Cerebellar nuclear complex (tissue), 1 donor: Measurements from ENCODE around the gene PPP1R11.
"Not testable (repeated sequence)": the region's sequence is repeated elsewhere in the genome, so short reads cannot be mapped to it uniquely, and the experiment has no call there.

Experiments used
- DNase-seq, 2 experiments: peaks; one replicate each; lab custom pipeline; 2025; lab: John Stamatoyannopoulos, UW

Gene PPP1R11, protein sequence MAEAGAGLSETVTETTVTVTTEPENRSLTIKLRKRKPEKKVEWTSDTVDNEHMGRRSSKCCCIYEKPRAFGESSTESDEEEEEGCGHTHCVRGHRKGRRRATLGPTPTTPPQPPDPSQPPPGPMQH

DNA sequence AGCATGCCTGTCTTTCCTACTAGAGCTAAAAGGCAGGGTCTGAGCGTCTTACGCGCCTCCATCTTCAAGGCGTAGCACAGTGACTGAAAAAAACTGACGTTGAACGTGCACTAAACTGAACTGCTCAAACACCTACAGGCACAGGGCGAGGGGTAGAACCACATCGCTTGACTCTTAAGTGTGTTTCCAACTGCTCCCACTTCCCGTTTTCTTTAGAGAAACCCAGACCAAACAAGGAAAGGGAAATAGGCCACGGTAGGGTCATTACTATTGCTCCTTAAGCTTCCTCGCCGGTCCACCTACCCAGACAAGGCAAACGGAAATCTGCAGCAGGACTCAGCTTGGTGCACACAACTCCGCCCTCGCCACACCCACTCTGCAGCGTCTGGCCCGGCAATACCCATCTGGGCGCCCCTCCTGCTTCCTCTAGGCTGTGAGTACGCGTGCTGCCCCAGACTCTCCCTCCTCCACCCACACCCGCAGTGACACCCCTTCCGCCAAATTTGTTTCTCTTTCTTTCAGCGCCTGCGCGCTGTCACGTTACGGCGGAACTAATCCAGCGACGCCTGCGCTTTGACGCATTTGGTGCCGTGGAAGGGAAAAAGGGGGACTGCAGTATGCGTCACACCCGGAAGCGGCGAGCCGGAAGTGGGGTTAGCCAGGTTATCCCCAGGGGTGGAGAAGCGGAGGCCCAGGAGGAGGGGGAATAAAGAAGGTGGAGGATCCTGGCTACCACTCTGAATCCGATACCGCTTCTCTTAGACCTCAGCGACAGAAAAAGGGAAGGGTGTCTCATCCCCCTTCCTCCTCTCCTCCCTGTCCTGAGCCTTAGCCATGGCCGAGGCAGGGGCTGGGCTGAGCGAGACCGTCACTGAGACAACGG, at the start of gene PPP1R11:
TSS of gene PPP1R11 (plus strand) at position 622 of the 883 bp plus-strand sequence. CDS start at position 835, 213 bp downstream.
- DNase-seq, result peak; percentile 86 to 98

DNA sequence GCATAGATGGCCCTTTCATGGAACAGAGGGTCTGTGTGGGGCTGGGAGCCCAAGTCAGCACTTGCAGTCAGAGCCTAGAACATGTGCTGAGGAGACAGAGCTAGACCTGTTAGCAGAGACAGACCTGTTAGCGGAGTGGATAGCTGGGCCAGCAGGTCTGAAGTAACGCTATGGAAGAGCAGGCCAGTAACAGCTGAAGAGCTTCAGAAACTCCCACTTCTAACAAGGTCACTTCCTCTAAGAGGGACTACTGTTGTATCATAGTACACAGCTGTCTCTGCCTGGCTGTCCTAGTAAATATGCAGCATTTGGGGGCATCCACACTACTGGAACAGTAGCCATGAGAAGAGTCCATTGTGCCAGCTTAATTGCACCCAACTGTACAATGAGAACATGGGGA, 47.2 kb upstream of the PPP1R11 start:
- DNase-seq, result no peak

DNA sequence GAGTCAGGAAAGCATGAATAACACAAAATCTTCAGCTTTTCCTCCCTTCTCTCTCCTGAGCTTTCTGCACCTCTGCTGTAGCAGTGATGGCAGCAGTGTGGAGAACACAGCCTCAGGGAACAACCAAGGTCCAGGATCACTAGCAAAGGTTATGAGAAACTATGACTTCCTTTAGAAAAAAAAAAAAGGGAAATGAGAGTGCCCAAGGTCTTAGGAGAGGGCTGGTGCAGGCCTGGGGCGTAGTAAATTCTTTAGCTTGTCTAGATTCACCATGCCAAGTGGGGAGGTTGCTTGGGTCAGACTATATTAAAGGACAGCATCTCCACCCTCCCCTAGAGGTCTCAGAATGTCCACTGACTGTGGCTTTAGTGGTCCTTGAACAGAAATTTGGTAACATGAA, 46.4 kb upstream of the PPP1R11 start:
- no peak for DNase-seq

DNA sequence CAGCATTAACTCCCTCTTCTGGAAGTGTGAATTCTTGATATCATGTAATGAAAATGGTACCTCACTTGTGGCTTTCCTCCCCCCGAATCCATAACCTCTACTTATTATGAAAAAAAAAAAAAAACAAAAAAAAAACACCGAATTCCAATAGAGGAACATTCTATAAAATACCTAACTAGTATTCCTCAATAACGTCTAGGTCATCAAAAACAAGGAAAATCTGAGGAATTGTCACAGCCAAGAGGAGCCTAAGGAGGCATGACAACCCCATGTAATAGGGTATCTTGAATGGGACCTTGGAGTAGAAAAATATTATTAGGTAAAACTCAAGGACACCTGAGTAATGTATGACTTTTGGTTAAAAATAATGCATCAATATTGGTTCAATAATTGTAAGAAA, 44.8 kb upstream of the PPP1R11 start:
- DNase-seq, result no peak

DNA sequence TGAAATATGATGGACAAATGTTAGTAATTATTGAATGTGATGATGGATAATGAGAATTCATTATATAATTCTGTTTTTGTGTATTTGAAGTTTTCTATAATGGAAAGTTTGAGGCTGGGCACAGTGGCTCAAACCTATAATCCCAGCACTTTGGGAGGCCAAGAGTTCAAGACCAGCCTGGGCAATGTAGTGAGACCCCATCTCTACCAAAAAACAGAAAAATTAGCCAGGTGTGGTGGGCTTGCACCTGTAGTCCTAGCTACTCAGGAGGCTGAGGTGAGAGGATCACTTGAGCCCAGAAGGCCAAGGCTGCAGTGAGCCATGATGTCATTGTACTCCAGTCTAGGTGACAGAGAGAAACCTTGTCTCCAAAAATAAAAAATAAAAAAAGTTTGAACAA, 44.3 kb upstream of the PPP1R11 start:
- DNase-seq, result not testable (repeated sequence)

DNA sequence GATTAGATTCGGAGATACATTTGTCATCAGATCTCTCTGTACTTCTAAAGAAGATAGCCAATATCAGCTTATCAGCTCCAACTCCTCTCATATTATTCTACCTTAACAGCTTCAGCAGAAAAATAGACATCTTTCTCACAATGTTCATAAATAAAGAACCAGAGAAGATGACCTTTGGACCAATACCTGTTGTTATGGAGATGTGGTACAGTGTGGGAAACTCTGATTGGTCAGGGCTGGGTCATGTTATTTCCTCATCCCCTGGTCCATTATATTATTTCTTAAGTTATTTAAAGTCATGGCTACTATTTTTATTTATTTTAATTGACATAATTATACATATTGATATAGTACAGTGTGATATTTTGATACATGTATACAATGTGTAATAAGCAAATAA, 41.8 kb upstream of the PPP1R11 start:
- DNase-seq, result no peak

DNA sequence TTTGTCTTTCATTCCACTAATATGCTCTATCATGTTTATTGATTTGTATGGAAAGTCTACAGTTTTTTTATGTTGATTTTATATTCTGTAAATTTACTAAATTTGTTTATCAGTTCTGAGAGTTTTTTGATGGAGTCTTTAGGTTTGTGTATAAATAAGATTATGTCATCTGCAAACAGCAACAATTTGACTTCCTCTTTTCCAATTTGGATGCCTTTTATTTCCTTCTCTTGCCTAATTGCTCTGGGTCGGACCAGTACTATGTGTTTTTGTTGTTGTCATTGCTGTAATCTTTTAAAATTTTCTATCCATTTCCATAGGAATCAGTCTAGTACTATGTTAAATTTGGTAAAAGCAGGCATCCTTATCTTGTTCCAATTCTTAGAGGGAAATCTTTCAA, 37.4 kb upstream of the PPP1R11 start:
- no peak for DNase-seq

DNA sequence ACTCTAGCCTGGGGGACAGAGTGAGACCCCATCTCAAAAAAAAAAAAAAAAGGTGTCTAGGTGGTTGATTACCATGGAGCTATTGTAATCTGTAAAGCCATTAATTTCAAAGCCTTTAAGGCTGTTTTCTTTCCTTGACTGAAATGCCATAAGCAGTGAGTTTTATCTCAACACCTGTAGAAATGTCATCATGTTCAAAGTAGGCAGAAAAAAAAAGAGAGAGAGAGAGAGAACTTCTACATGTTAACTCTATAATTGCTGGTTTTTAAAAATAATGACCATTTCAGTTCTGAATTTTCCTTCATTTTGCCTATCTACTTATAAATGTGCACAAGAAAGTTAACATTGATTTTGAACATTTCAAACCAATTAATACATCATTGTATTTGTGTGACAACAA, 35.6 kb upstream of the PPP1R11 start:
- DNase-seq, result no peak

DNA sequence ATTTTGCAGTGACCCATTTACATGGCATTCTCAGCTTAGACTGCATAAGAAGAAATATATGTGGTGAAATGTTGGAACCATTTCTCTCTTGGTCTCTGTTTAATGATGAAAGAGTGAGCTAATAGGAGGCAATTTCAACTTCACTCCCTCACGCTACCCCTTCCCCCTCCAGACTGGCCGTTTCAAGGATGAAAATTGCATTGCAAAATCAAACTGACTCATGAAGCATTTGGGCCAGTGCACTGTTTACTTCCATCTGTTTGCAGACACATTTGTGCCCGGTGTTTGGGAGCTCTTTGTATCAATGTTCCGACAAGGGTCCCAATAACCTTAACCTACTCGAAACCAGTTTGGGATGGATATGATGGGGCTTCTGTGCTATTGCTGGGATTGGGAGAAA, 33.6 kb upstream of the PPP1R11 start:
- not testable (repeated sequence) for DNase-seq

DNA sequence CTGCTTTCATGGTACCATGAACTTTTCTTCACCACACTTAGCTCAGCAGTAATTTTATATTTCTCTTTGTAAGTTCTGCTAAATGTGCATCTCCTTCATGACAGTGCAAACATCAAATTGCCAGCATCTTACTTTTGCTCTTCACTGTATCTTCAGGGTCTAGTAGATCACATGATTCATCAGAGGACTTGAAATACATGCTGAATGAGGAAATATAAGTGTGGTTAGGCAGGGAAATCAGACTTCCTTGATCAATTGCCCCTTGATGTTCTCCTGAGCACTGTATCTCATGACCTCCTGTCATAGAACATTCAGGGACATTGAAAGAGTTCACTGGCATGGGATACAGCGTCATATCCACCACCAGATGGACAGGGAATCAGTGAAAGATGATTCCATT, 31.2 kb upstream of the PPP1R11 start:
- no peak for DNase-seq

DNA sequence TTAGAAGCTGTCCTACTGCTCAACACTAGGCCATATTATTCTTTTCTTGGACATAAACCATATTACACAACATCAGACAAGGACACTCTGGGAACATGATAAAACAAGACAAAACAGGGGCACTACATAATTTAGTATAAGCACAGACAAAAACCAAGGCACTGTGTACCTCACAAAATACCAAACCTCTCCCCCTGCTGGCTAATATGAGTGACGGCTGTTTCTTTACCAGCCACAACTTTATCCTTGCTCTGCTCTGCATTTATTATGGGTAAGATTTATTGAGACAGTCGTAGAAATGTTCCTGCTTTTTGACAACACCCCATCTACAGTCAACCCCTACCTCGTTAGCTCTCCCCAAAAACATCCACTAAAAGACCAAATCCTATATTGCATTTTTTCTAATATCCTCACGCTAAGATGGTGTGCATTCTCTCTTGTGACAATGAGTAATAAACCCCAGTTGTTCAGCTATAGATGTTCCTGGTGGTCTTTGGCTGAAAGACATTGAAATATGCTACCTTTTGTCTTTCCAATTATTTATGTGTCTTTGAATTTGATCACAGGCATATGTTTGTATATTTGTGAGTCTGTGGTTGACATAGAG, 29.7 kb upstream of the PPP1R11 start:
- no peak for DNase-seq

DNA sequence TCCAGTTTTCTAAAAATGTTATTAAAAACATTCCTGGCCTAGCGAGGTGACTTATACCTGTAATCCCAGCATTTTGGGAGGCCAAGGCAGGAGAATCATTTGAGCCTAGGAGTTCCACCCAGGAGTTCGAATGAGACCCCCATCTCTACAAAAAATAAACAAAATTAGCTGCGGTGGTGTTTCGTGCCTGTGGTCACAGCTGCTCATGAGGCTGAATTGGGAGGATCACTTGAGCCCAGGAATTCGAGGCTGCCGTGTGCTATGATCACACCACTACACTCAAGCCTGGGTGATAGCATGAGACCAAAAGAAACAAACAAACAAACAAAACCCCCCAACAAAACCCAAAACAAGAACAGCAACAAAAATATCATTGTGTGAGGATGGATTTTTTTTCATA, 25.8 kb upstream of the PPP1R11 start:
- no peak for DNase-seq

DNA sequence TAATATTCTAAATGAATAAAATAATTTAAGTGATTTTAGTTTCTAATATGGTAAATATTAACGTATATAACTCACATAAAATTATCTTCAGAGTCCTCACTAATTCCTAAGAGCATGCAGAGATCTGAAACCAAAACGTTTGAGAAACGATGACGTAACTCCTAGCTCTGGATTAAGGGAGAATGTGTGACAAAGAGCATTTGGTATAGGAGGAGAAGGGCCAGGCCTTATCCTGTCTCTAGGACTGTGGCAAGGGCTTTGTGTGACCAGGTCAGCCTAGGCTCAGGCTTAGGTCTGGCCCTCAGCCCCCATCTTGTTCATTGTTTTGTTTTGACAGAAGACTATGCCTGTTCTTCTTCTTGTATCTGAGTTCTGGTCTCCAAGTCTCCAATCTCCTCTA, 25.2 kb upstream of the PPP1R11 start:
- no peak for DNase-seq

DNA sequence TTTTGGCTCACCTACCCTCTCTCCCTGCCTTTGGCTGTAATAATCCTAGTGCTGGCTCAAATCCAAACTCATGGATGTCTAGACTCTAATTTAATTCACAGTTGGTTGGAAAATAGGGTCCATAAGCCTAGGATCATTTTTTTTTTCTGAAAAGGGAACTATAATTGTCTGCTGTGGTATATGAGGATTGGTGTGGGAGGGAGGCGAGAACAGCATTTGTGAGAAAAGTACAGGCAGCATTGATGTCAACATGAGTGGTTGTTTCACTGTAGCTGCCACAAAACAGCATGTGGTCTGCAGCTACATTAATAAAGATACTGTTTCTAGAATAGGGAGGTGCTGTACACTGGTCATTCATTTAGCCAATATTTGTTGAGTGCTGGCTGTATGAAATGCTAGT, 24.5 kb upstream of the PPP1R11 start:
- DNase-seq, result no peak

DNA sequence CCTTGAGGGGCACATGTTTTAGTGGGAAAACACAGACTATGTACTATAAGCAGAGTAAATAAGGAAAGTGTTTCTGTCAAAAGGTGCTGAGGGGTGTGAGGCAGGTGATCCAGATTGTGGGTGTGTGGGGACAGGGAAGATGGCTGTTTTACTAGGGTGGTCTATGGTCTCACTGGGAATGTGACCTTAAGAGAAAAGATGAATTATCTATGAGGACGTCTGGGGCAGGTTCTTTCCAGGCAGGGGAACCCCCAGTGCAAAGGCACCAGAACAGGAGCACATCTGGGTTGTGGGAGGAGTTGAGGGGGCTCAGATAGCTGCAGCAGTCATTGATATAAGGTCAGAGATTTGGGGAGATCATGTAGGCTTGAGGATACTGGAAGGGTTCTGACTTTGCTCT, 24.1 kb upstream of the PPP1R11 start:
- no peak for DNase-seq

DNA sequence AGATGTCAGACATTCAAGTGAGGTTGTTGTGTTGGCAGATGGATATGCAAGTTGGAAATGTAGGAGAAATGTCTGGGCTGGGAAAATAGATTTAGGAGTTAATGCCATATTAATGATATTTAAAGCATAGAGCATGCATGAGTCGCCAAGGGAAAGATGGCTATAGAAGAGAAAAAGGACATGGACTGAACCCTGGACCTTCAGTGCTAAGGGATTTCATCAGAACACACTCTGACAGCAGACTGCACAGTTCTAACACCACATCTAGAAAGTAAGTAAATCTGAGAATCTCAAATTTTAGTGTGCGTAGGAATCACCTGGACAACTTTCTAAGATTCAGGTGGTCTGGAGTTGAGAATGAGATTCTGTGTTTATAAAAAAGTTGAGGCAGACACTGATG, 23.3 kb upstream of the PPP1R11 start:
- no peak for DNase-seq

DNA sequence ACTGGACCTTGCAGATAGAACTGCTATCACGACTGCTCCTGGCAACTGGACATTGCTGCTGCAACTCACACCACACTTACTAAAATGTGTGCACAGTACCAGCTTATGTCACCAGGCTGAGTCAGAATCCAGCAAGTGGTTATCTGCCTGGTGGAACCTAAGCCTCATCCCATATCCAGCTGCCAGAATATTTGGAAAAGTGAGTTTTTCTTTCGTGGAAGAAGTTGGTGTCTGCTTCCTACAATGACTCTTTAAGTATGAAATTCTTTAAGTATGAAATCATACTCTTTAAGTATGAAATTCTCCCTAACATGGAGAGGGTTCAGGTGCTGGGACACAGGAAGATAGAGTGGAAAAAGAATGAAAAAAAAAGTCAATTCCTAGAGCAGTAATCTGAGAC, 22.4 kb upstream of the PPP1R11 start:
- DNase-seq, result no peak

DNA sequence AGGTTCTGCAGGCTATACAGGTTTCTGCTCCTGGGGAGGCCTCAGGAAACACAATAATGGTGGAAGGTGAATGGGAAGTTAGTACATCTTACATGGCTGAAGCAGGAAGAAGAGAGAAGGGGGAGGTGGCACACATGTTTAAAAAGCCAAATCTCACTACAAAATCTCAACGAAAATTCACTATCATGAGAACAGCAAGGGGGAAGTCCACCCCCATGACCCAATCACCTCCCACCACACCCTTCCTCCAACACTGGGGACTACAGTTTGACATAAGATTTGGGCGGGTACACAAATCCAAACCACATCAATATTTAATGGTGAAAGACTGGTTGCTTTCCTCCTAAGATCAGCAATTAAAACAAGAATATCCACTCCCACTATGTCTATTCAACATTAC, 19.8 kb upstream of the PPP1R11 start:
- DNase-seq, result no peak

DNA sequence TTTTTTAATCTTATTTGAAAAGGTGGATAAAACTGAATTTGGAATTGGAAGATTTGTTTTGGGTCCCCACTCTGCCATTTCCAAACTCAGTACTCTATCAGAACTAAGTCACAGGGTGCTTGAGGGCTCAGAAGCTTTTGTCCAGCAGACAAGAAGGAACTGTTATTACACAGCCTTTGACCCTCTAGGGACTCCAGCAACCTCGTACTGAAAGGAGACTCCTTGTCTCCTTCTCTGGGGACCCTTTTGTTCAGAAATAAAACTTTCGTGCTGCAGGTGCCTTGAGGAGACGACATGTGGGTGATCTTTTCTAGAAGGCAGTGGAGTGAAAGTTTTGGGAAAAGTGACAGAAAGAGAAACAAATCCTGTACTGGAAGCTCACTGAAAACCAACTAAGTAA, 13.3 kb upstream of the PPP1R11 start:
- no peak for DNase-seq

DNA sequence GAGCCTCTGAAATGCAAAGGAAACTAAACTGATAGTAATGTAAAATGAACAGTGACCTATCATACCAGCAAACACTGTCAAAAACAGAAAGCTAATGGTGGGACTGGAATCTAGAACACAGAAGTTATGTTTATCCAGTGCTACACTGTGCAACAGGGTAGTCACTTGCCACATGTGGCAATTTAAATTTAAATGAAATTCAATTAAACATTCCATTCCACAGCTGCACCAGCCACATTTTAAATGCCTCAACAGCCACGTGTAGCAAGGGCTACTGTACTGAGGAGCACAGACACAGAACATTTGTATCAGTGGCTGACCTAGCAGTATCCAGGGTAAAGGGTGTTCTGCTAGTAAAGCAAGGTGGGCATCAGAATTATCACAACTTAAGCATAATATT, 11.5 kb upstream of the PPP1R11 start:
- DNase-seq, result no peak

DNA sequence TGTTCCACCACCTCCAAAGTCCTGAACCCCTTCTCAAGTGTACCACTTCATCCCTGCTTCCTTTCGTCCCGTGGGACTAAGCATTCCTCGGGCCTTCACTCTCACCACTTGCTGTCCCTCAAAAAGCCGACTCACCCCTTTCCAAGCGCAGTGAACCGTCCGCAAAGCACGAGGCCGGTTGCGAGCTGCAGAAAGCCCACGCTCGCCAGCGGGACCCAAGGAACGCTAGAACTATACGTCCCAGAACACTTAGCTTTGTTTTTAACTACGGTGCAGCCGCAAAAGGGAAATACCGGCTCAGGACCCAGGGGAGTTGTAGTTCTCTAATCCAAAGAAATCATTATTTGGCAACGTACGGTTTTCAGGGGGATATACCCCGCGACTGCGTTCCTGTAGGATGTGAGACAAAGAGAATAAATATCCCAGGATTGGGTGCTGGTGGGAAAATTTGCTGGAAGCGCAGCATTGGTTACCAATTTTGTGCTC, 6.3 kb upstream of the PPP1R11 start:
- no peak for DNase-seq

DNA sequence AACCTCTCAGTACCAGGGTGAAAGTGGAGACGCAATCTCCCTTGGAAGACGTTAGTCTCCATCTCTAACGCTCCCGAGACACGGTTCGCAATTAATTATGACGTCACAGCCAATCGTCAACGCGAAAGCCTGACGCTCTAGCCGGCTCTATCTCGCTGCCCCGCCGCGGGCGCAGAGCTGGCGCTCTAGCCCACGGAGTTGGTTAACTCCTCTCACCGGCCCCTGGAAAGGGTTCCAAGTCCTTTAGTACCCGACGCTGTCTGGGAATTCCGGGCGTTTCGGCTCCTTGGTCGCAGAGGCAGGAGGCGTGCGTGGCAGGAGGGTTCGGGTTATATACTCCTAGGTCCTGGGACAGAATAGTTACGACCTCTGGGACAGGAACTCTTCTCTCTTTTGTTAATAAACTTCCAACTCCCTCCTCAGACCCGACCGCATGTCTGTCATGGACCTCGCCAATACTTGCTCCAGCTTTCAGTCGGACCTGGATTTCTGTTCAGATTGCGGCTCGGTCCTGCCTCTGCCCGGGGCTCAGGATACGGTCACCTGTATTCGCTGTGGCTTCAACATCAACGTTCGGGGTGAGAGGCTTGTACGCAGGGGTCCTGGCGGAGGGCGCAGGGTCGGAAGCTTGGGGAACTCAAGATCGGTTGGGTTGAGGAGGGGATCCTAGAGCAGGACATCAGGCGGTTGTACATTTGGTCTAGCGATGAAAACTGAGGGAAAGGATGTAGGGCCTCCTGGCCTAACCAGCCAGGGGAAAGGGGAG, 5.7 kb upstream of the PPP1R11 start, which contains the start of gene POLR1H:
TSS of gene POLR1H (plus strand) at position 174 of the 766 bp plus-strand sequence. CDS start at position 434, 260 bp downstream.
- peak; percentile 74 to 86 for DNase-seq
